Superior temporal gyrus (tissue), 1 donor: ENCODE measurements around the gene FARP1.
"Not testable (repeated sequence)": the region's sequence is repeated elsewhere in the genome, so short reads cannot be mapped to it uniquely, and the experiment has no call there.

Experiments
- DNase-seq: peaks from one replicate; pipeline ENCODE4 v3.0.0-alpha.2; 2016; ENCODE audit errors: extremely low spot score

FARP1 gene

GRCh38 chr13:98364647-98365046, 221.8 kb downstream of the FARP1 start:
- DNase-seq: no peak

- DNase-seq: no peak
These were observed 222.4 kb downstream of the FARP1 start for GRCh38 chr13:98365302-98365701.

GRCh38 chr13:98366010-98366409, 223.1 kb downstream of the FARP1 start:
- DNase-seq: no peak

GRCh38 chr13:98366443-98366842, 223.5 kb downstream of the FARP1 start:
- DNase-seq: no peak

- DNase-seq: no peak
These were observed 224.1 kb downstream of the FARP1 start for GRCh38 chr13:98366959-98367358.

GRCh38 chr13:98368019-98368418, 225.1 kb downstream of the FARP1 start:
- no peak for DNase-seq

GRCh38 chr13:98369520-98369919, 226.6 kb downstream of the FARP1 start:
- not testable (repeated sequence) for DNase-seq

- no peak for DNase-seq
These were observed 227.4 kb downstream of the FARP1 start for GRCh38 chr13:98370261-98370660.

- no peak for DNase-seq
These were observed 228.1 kb downstream of the FARP1 start for GRCh38 chr13:98370806-98371515.

GRCh38 chr13:98371516-98372023, 228.7 kb downstream of the FARP1 start:
- DNase-seq: no peak

GRCh38 chr13:98372876-98373275, 230.0 kb downstream of the FARP1 start:
- no peak for DNase-seq

GRCh38 chr13:98374750-98375149, 231.9 kb downstream of the FARP1 start:
- no peak for DNase-seq

GRCh38 chr13:98377635-98378378, 234.9 kb downstream of the FARP1 start:
- no peak for DNase-seq

GRCh38 chr13:98384739-98385138, 241.8 kb downstream of the FARP1 start:
- no peak for DNase-seq

GRCh38 chr13:98385606-98386005, 242.7 kb downstream of the FARP1 start:
- no peak for DNase-seq

GRCh38 chr13:98386637-98387036, 243.7 kb downstream of the FARP1 start:
- no peak for DNase-seq

GRCh38 chr13:98389319-98389718, 246.4 kb downstream of the FARP1 start:
- no peak for DNase-seq

GRCh38 chr13:98390086-98390715, 247.3 kb downstream of the FARP1 start:
- DNase-seq: no peak

GRCh38 chr13:98393873-98394272, 251.0 kb downstream of the FARP1 start:
- DNase-seq: no peak

GRCh38 chr13:98394820-98395510, 252.1 kb downstream of the FARP1 start:
- DNase-seq: no peak

GRCh38 chr13:98396071-98396710, 253.3 kb downstream of the FARP1 start:
- no peak for DNase-seq

- no peak for DNase-seq
These were observed 254.3 kb downstream of the FARP1 start for GRCh38 chr13:98397221-98397620.
